ENCODE data around the gene ZIC5. TPM values are rescaled to one million over a fixed set of nuclear protein-coding genes. Genes with fewer than 3 reads are reported as not detected.

ZIC5 gene
- total RNA-seq, 1 experiment from 2014 or later, result 0.57 TPM

DNA sequence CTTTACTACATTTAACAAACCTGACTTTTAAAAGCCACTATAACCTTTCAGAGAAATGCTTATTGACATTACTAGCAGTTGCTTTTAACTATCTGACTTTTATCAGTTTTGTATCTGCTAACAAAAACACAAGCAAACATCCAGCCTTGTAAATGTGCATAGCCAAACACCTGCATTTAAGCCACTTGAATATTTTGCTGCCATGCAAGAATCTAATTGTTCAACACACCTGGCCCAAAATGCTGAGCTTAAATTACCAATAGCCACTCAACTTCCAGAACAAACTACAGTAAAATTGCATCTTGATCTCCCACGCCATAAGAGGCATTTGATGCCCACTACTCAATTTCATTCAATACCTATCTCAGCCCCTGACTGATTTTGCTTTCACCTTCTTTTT lies 9.3 kb downstream of the ZIC5 start:
- no peaks in the 10 kb centered on the region for H3K9me3 Mint-ChIP-seq (ENCODE audit: low read depth, unreplicated experiment)

GRCh38 chr13:99961636-99962035 lies 9.9 kb downstream of the ZIC5 start:
- H3K27me3 Mint-ChIP-seq (ENCODE audit: unreplicated experiment), result no peaks in the 10 kb centered on the region
- no peak for TF ChIP-seq CTCF (IDR thresholded peaks at IDR 0.05; ENCODE audit: unreplicated experiment)
- no peak for DNase-seq
- CTCF ChIA-PET, result no interaction called here
- H3K4me1 Mint-ChIP-seq (ENCODE audit: low read depth, unreplicated experiment), result no peaks in the 10 kb centered on the region
- H3K4me3 Mint-ChIP-seq (ENCODE audit: low read depth, unreplicated experiment), result no peak overlapping the region
- intact Hi-C loops (cut with micrococcal nuclease; ENCODE audit: unreplicated experiment), result no loop called here
- H3K9me3 Mint-ChIP-seq (ENCODE audit: low read depth, unreplicated experiment), result no peaks in the 10 kb centered on the region
- no peak overlapping the region for H3K27ac Mint-ChIP-seq (ENCODE audit: unreplicated experiment)
- H3K36me3 Mint-ChIP-seq (ENCODE audit: insufficient read depth, unreplicated experiment), result peaks cover 4% of the 10 kb centered on the region
- BruUV-seq (replicated peaks), result no TSS peak

More for the DNA sequence above, 9.3 kb downstream of the ZIC5 start:
- intact Hi-C loops (cut with micrococcal nuclease; ENCODE audit: unreplicated experiment), result no loop called here
- DNase-seq, result no peak
- CTCF ChIA-PET, result no interaction called here
- H3K4me3 Mint-ChIP-seq (ENCODE audit: low read depth, unreplicated experiment), result no peak overlapping the region
- no peak overlapping the region for H3K27ac Mint-ChIP-seq (ENCODE audit: unreplicated experiment)
- TF ChIP-seq CTCF (IDR thresholded peaks at IDR 0.05; ENCODE audit: unreplicated experiment), result no peak
- peaks cover 4% of the 10 kb centered on the region for H3K36me3 Mint-ChIP-seq (ENCODE audit: insufficient read depth, unreplicated experiment)
- BruUV-seq (replicated peaks), result no TSS peak
- no peaks in the 10 kb centered on the region for H3K27me3 Mint-ChIP-seq (ENCODE audit: unreplicated experiment)
- no peaks in the 10 kb centered on the region for H3K4me1 Mint-ChIP-seq (ENCODE audit: low read depth, unreplicated experiment)

DNA sequence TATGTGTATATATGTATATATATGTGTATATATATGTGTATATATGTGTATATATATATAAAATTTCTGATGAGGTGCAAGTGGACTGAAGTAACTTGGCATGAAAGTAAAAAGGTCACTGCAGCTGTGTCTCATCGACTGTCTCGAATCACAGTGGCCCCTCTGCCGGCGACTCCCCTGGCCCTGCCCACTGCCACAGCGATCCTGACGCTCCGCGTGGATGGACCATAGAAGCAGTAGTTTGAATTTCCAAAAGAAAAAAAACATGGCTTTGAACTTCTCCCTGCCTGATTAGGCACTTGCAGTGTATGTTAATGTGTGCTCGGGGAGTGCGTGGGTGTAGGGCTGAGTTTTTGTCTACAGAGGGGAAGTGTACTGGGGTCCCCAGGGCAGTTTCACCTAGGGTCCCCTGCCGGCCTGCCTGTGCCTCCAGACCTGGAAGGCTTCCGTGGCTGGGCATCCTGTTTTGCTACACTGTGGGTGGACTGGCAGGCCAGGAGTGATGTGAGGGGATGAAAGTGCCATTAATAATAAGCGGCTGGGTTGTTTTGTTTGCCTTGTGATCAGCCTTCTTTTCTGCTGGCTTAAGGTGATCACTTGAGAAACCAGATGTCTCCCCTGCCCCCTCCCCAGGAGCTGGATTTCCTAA lies 10.8 kb downstream of the ZIC5 start:
- BruUV-seq (replicated peaks), result no TSS peak
- Mint-ChIP-seq H3K27me3 (ENCODE audit: unreplicated experiment) (no peaks in the 10 kb centered on the region), H3K4me3 (ENCODE audit: low read depth, unreplicated experiment) (no peak overlapping the region), H3K27ac (ENCODE audit: unreplicated experiment) (no peak overlapping the region), H3K9me3 (ENCODE audit: low read depth, unreplicated experiment) (no peaks in the 10 kb centered on the region), H3K36me3 (ENCODE audit: insufficient read depth, unreplicated experiment) (peaks cover 4% of the 10 kb centered on the region), H3K4me1 (ENCODE audit: low read depth, unreplicated experiment) (no peaks in the 10 kb centered on the region)
- intact Hi-C loops (cut with micrococcal nuclease; ENCODE audit: unreplicated experiment), result no loop called here
- CTCF ChIA-PET, result no interaction called here
- no peak for TF ChIP-seq CTCF (IDR thresholded peaks at IDR 0.05; ENCODE audit: unreplicated experiment)
- DNase-seq, result no peak

DNA sequence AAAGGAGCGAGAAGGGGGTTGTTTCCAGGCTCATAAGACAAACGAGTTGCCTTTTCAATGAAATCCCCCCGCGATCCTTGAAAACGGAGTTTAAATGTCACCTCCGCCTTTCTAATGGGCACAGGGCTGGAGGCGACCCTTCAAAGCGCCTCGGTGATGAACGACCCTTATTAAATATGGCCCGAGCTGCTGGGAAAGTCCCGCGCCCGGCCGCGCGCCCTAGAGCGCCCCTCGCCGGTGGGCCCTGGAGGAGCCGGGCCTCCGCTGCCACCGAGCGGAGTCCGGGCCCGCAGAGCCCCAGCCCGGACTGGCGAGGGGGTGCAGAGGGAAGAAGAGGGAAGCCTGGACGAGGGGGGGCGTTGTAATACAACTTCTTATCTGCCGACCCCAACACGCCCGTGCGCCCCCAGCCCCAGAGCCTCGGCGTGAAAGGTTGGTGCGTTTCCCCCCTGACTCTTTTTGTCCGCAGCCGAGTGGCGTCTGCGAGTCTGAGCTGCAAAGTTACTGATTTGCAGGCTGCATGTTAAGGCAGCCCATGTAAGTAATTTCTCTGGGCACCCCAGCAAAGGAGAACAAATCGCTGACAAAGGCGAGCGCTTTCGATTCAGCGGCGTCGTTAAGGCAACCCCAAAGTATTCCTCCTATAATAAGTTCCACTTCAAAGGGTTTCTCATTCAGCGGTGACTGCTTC lies 11.9 kb downstream of the ZIC5 start:
- Mint-ChIP-seq H3K9me3 (ENCODE audit: low read depth, unreplicated experiment) (no peaks in the 10 kb centered on the region), H3K4me1 (ENCODE audit: low read depth, unreplicated experiment) (no peaks in the 10 kb centered on the region), H3K36me3 (ENCODE audit: insufficient read depth, unreplicated experiment) (peaks cover 4% of the 10 kb centered on the region), H3K4me3 (ENCODE audit: low read depth, unreplicated experiment) (peak overlapping the region; percentile 34), H3K27ac (ENCODE audit: unreplicated experiment) (no peak overlapping the region), H3K27me3 (ENCODE audit: unreplicated experiment) (no peaks in the 10 kb centered on the region)
- CTCF ChIA-PET, result no interaction called here
- intact Hi-C loops (cut with micrococcal nuclease; ENCODE audit: unreplicated experiment), result no loop called here
- TF ChIP-seq CTCF (IDR thresholded peaks at IDR 0.05; ENCODE audit: unreplicated experiment), result no peak
- no peak for DNase-seq
- no TSS peak for BruUV-seq (replicated peaks)
